ENCODE data around the gene MAPKAPK5. TPM values are rescaled to one million over a fixed set of nuclear protein-coding genes. Genes with fewer than 3 reads are reported as not detected.

The MAPKAPK5 gene
- 43.6 and 49.9 TPM in 2 replicates for total RNA-seq

GRCh38 chr12:111841750-111842555 lies at the start of gene MAPKAPK5:
MAPKAPK5 (plus strand) TSS chr12:111842228; CDS start chr12:111842734, 506 bp downstream.

Other genes starting within 250 kb of the MAPKAPK5 start
- gene ATXN2, start 242.9 kb upstream of the MAPKAPK5 start, total RNA-seq, result 5.1 and 10.1 TPM in 2 replicates
- gene BRAP, start 156.3 kb upstream of the MAPKAPK5 start, total RNA-seq, result 17.7 and 21.9 TPM in 2 replicates
- gene ACAD10, start 156.2 kb upstream of the MAPKAPK5 start, total RNA-seq, result 8.9 and 14.9 TPM in 2 replicates
- 36.4 and 45.4 TPM in 2 replicates for gene ALDH2, start 75.3 kb upstream of the MAPKAPK5 start, total RNA-seq
- 9.4 and 14.9 TPM in 2 replicates for gene TMEM116, start 170.9 kb downstream of the MAPKAPK5 start, total RNA-seq
- gene ERP29, start 171.2 kb downstream of the MAPKAPK5 start, total RNA-seq, result 76.6 and 88.9 TPM in 2 replicates